GM18499 (cell line): ENCODE results near the gene CACNA2D4.
"Not testable (repeated sequence)": the region's sequence is repeated elsewhere in the genome, so short reads cannot be mapped to it uniquely, and the experiment has no call there.

Experiments used
- ATAC-seq: cut with Tn5 transposase; IDR thresholded peaks from one replicate; pipeline ENCODE4 v1.9.1; 2021; ENCODE audit warnings: moderate number of reproducible peaks; ENCODE audit not compliant: insufficient read depth, unreplicated experiment

CACNA2D4 gene

GRCh38 chr12:1821805-1822204, 96.6 kb downstream of the CACNA2D4 start:
- ATAC-seq: no peak

GRCh38 chr12:1820896-1821291, 97.6 kb downstream of the CACNA2D4 start:
- ATAC-seq: no peak

- no peak for ATAC-seq
These were observed 98.1 kb downstream of the CACNA2D4 start, which contains the start of gene LRTM2 for GRCh38 chr12:1820191-1820895. LRTM2 (plus strand) TSS chr12:1820565; CDS start chr12:1828149, 7,584 bp downstream.

GRCh38 chr12:1819571-1819970, 98.9 kb downstream of the CACNA2D4 start:
- ATAC-seq: no peak

GRCh38 chr12:1819050-1819449, 99.4 kb downstream of the CACNA2D4 start:
- ATAC-seq: no peak

GRCh38 chr12:1817928-1818327, 100.5 kb downstream of the CACNA2D4 start:
- not testable (repeated sequence) for ATAC-seq

- ATAC-seq: no peak
These were observed 101.6 kb downstream of the CACNA2D4 start for GRCh38 chr12:1816730-1817348.

- ATAC-seq: no peak
These were observed 102.4 kb downstream of the CACNA2D4 start for GRCh38 chr12:1815814-1816729.

- ATAC-seq: no peak
These were observed 103.3 kb downstream of the CACNA2D4 start for GRCh38 chr12:1815108-1815507.

GRCh38 chr12:1814266-1814665, 104.2 kb downstream of the CACNA2D4 start:
- ATAC-seq: no peak

- no peak for ATAC-seq
These were observed 105.7 kb downstream of the CACNA2D4 start for GRCh38 chr12:1812650-1813302.

- no peak for ATAC-seq
These were observed 106.5 kb downstream of the CACNA2D4 start for GRCh38 chr12:1811948-1812291.

GRCh38 chr12:1811281-1811947, 107.0 kb downstream of the CACNA2D4 start:
- no peak for ATAC-seq

- no peak for ATAC-seq
These were observed 107.5 kb downstream of the CACNA2D4 start for GRCh38 chr12:1810931-1811280.

- ATAC-seq: no peak
These were observed 108.1 kb downstream of the CACNA2D4 start for GRCh38 chr12:1810201-1810930.

- ATAC-seq: no peak
These were observed 108.8 kb downstream of the CACNA2D4 start for GRCh38 chr12:1809591-1810190.

- no peak for ATAC-seq
These were observed 109.5 kb downstream of the CACNA2D4 start for GRCh38 chr12:1808798-1809480.

GRCh38 chr12:1808036-1808797, 110.2 kb downstream of the CACNA2D4 start:
- no peak for ATAC-seq
